ENCODE measurements around the gene PIP5K1B.
"Not testable (repeated sequence)": the region's sequence is repeated elsewhere in the genome, so short reads cannot be mapped to it uniquely, and the experiment has no call there.

PIP5K1B gene

DNA sequence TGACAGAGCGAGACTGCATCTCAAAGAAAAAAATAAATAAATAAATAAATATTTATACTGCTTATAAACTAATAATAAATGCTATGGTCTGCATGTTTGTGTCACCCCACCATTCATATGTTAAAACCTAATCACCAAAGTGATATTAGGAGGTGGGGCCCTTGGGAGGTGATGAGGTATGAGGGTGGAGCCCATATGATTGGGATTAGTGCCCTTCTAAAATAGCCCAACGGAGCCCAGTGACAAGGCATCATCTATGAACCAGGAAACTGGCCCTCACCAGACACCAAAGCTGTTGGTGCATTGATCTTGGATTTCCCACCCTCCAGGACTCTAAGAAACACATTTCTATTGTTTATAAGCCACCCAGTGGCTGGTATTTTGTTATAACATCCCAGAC lies 335.6 kb downstream of the PIP5K1B start:
- DNase-seq = no peak

DNA sequence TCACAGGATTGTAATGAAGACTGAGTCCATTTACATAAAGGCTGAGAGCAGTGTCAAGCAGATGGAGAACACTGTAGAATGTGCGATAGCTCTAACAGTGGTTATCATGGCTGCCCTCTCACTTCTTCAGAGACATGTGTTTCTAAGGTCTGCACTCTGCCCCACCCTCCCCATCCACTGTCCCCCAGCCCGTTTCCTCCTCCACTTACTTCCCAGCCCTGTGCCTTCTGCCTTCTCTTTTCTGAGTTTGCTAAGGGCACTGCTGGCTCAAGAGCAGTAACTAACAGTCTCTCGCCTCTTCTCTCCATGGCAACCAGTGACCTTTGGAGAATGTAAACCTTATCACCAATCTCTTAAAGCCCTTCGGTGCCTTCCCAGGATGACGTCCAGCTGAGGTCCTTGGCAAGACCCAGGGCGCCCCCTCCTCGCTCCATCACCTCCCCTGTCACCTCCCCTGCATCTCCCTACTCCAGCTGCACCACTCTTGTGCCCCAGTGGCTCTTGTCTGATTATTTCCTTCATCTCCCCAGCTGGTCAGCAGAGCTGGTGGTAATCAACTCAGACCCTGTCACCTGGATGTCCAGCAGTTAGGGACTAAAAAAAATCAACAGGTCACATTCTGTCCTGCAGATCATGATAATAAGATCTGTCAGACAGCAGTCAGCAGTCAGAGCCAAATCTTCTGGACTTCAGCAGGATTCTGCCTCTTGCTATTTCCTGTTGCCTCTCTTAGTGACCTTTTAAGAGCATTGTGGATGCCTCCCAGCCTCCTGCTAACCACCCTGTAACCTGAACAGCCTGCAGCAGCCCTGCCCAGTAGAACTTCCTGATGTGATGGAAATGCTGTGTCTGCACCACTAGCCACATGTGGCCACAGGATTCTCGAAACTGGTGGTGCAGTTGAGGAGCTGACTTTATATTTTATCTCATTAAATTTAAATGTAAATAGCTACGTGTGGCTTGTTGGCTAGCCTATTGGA lies 339.5 kb downstream of the PIP5K1B start:
- no peak for DNase-seq

DNA sequence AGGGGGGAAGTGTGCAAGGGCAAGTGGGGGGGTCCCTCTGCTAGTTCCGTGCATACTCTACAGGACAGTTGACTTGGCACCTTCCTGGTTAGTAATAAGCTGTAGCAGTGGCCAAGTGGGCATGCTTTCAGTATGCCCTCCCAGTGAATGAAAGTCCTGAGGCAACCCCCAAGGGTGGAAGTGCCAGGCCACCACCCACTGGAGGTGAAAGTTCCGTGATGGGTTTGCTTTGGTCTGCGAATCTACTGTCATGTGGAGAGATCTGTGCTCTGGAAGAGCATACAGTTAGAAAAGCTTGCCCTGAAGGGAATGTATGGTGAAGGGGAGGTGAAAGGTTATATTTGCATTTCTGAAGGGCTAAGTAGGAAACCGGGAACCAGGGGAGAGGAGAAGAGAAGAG lies 340.8 kb downstream of the PIP5K1B start:
- no peak for DNase-seq

DNA sequence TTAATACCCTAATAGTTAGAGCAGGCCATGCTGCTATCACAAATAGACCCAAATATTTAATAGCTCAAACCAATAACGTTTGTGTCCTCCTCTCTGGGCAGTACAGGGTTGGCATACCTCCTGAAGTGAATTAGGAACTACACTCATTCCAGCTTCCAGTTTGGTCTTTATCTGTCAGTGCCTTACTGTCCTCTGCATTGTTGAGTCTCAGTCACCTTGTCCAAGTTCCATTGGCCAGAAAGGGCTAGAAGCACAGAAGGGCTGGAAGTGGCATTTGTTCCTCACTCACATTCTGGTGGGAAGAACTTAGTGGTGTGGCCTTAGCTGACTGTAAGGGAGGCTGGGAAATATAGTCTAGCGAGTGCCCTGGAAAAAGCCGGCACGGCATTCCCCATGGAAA lies 341.7 kb downstream of the PIP5K1B start:
- no peak for DNase-seq

DNA sequence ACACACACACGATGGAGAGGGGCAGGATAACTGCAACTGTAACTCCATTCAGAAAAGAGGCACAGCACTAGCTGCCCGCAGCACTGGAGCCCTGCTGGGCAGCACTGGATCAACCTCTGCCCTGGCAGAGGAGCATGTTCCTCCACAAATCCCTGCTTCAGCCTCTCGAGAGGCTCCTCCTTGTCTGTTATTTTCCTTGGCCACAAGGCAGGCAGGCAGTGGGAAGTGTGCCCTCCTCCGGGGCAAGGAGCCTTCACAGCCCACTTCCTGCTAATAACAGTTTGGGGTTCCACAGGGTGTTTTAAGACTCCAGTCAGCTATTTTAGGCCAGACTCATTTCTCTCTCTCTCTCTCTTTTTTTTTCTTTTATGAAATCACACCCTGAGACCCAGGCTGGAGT lies 342.3 kb downstream of the PIP5K1B start:
- no peak for DNase-seq

DNA sequence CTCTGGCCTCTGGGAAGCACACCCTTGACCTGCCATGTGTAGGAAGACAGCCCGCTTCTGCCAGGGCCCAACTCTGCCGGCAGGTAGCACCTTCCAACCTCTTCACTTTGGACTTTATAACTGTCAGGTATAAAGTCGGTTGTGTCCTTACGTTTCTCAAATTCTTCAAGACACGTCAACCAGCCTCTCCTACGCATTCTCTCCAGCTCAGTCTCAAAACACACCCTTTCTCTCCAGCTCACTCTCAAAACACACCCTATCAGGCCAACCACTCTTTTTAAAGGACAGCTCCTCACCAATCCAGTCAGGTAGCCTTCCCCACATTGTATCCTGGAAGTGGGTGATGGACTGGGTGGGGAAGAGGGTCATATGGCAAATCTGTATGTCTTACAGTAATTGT lies 344.1 kb downstream of the PIP5K1B start:
- no peak for DNase-seq

DNA sequence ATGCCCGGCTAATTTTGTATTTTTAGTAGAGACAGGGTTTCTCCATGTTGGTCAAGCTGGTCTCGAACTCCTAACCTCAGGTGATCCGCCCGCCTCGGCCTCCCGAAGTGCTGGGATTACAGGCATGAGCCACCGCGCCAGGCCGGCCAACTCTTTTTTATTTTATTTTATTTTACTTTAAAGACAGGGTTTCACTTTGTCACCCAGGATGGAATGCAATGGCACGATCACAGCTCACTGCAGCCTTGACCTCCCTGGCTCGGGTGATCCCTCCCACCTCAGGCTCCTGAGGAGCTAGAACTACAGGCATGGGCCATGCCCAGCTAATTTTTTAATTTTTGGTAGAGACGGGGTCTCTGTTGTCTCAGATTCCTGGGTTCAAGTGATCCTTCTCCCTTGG lies 345.9 kb downstream of the PIP5K1B start:
- not testable (repeated sequence) for DNase-seq

DNA sequence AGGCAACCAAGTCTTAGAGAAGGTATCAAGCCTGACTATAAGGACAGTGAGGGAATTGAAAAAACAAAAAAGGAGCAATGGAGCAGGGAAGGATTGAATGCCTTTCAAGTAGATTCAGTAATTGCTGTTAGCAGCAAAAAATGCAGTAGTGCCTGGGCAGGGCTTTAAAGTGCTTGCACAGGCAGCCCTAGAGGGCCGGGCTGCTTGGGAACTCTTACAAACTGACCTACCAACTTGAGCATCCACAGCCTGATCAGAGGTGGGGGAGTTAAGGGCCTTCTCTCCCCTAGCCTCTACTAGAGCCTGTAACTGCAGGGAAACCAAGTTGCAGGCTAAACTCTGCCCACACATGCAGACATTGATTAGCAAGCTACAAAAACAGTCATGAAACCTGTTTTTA lies 349.9 kb downstream of the PIP5K1B start:
- DNase-seq = no peak

DNA sequence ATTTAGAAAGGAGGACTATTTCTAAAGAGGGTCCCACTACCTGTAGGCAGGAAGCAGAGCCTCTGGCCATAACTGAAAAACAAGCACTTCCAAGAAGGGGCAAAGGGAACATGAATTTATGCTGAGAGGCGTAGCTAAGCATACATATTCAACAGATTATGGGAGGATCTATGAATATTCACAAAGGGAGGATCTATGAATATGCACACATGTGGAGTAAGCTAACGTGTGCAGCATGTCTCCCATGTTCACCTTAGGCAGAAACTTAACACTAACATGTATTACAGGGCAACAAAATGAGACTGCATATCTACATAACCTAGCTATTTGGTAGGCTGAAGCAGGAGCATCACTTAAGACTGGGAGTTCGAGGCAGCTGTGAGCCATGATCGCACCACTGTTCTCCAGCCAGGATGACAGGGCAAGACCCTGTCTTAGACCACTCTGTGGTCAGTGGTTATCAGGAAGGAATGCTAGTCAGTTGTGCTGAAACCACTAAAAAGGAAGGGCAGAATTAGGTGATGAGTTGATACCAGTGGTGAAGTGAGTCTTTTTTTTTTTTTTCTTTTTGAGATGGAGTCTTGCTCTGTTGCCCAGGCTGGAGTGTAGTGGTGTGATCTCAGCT lies 351.3 kb downstream of the PIP5K1B start:
- no peak for DNase-seq

DNA sequence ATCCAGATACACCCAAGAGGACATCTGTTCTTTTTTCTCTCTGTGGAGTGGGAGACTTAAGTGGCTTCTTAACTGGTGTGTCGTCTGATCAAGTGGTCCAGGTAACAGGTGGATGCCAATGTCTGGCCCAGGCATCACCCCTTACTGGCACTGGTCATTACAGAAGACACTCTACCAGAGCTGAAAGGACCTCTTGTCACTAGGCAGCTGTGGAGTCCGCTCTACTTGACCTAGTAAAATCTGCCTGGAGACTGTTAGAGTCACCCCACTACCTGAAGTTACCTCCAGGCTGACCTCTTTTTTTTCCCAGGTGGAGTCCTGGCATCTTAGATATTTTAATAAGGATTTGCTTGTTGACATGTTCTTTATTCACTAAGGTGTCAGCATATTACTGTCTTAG lies 353.1 kb downstream of the PIP5K1B start:
- no peak for DNase-seq
